ENCODE results near the gene DNASE1. TPM values are rescaled to one million over a fixed set of nuclear protein-coding genes. Genes with fewer than 3 reads are reported as not detected.

Gene DNASE1
- total RNA-seq, 4 donors from 2014 or later: 5.7 to 13.4 (median 9.9) TPM

GRCh38 chr16:3609895-3610697, 44.4 kb upstream of the DNASE1 start:
- H3K27ac ChIP-seq: no peak overlapping the region
- WGBS, 2 donors: 47 to 65% methylated on average over 11 to 14 of the region's 14 CpGs
- no peak for TF ChIP-seq POLR2A (IDR thresholded peaks at IDR 0.05)
- no peak for TF ChIP-seq CTCF (IDR thresholded peaks at IDR 0.05)

GRCh38 chr16:3610698-3611145, 43.8 kb upstream of the DNASE1 start:
- H3K27me3 ChIP-seq: no peaks in the 10 kb centered on the region
- TF ChIP-seq CTCF (IDR thresholded peaks at IDR 0.05): no peak
- no peak for TF ChIP-seq POLR2A (IDR thresholded peaks at IDR 0.05)
- 5 to 9% methylated on average over 6 to 10 of the region's 10 CpGs for WGBS, 2 donors
- no peak for DNase-seq
- peaks cover 0 to 13% (median 0%) of the 10 kb centered on the region in 3 donors for H3K36me3 ChIP-seq
- H3K27ac ChIP-seq: peak overlapping the region; percentile 87 to 92 (median 90)
- H3K9me3 ChIP-seq: no peaks in the 10 kb centered on the region
- H3K4me3 ChIP-seq: peak overlapping the region; percentile 79 to 99 (median 98)
- H3K4me1 ChIP-seq: peaks cover 0 to 35% (median 17%) of the 10 kb centered on the region in 3 donors
- intact Hi-C loops (cut with DNase I): no loop called here

More at GRCh38 chr16:3609895-3610697, 44.4 kb upstream of the DNASE1 start:
- Histone ChIP-seq H3K36me3 (peaks cover 0 to 18% (median 0%) of the 10 kb centered on the region in 3 donors), H3K27me3 (no peaks in the 10 kb centered on the region), H3K4me1 (peaks cover 0 to 29% (median 17%) of the 10 kb centered on the region in 3 donors), H3K9me3 (no peaks in the 10 kb centered on the region), H3K4me3 (peak overlapping the region in 3 of 4 donors; percentile 79 to 99 (median 97))
- intact Hi-C loops (cut with DNase I): no loop called here
- no peak for DNase-seq

- DNase-seq: peak; percentile 39
- H3K36me3 ChIP-seq: peaks cover 0 to 8% (median 0%) of the 10 kb centered on the region in 3 donors
- H3K9me3 ChIP-seq: no peaks in the 10 kb centered on the region
- intact Hi-C loops (cut with DNase I): no loop called here
- peaks cover 0 to 36% (median 17%) of the 10 kb centered on the region in 3 donors for H3K4me1 ChIP-seq
- H3K4me3 ChIP-seq: peak within 1 kb of the TSS; percentile 79 to 99 (median 98)
- H3K27me3 ChIP-seq: no peaks in the 10 kb centered on the region
- TF ChIP-seq CTCF (IDR thresholded peaks at IDR 0.05): peak in 3 of 6 experiments; percentile 9 to 60 (median 21)
- TF ChIP-seq POLR2A (IDR thresholded peaks at IDR 0.05): peak in 3 of 4 donors; percentile 66 to 92 (median 86)
- WGBS, 2 donors: 2 to 6% methylated on average over 3 to 11 of the region's 86 CpGs
- H3K27ac ChIP-seq: peak within 1 kb of the TSS; percentile 87 to 92 (median 90)
Observed at GRCh38 chr16:3611146-3611975, 43.1 kb upstream of the DNASE1 start, which contains the start of gene SLX4. TSS of gene SLX4 (minus strand) at chr16:3611606. CDS start at chr16:3608964, 2,642 bp downstream.

DNA sequence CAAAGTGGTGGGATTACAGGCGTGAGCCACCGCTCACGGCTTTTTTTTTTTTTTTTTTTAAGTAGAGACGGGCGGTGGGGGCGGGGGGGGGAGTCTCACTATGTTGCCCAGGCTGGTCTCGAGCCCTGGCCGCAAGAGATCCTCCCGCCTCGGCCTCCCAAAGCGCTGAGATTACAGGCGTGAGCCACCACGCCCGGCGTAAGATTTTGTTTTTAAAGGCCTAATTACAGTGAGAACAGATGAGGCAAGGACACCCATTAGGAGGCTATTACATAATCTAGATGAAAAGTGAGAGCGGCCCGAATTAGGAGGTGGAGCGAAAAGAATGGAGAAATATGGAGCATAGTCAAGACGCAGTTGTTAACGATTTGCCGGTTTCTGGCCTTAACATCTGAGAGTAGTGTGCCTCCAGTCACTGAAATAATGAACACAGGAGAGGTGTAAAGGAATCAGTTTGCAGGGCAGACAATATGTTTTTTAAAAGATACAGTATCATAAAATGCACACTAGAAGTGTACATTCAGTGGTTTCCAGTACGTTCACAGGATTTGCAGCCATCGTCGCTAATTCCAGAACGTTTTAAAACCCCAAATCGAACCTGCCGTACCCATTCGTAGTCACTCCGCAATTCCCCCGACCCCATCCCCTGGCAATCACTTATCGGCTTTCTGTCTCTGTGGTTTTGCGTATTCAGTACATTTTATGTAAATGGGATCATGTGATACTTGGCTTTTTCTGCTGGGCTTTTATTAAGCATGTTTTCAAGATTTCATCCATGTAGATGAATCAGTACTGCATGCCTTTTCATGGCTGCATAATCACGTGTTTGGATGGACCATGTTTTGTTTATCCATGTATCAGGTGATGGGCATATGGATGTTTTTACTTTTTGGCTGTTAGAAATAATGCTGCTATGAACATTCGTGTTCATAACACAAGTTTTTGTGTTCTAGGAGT, 41.7 kb upstream of the DNASE1 start:
- TF ChIP-seq POLR2A (IDR thresholded peaks at IDR 0.05): no peak
- TF ChIP-seq CTCF (IDR thresholded peaks at IDR 0.05): no peak
- H3K9me3 ChIP-seq: no peaks in the 10 kb centered on the region
- H3K4me1 ChIP-seq: peaks cover 0 to 40% (median 20%) of the 10 kb centered on the region in 3 donors
- H3K36me3 ChIP-seq: peaks cover 0 to 6% (median 0%) of the 10 kb centered on the region in 3 donors
- 70 to 72% methylated on average over 22 to 34 of the region's 34 CpGs for WGBS, 2 donors
- DNase-seq: no peak
- H3K27ac ChIP-seq: peak overlapping the region in 3 of 4 donors; percentile 87 to 91 (median 91)
- H3K27me3 ChIP-seq: no peaks in the 10 kb centered on the region
- H3K4me3 ChIP-seq: peak overlapping the region; percentile 79 to 99 (median 98)
- intact Hi-C loops (cut with DNase I): no loop called here
